Stimulated activated naive CD4-positive, alpha-beta T cell (primary cell): ENCODE measurements around the gene SNX25.

Source experiments
- DNase-seq, 6 experiments: peaks; one replicate each; lab custom pipeline; 2025; lab: John Stamatoyannopoulos, UW

SNX25 gene

GRCh38 chr4:185261946-185262345, 52.5 kb downstream of the SNX25 start:
- no peak for DNase-seq

- DNase-seq, result no peak
Observed at GRCh38 chr4:185263419-185263818, 54.0 kb downstream of the SNX25 start.

DNA sequence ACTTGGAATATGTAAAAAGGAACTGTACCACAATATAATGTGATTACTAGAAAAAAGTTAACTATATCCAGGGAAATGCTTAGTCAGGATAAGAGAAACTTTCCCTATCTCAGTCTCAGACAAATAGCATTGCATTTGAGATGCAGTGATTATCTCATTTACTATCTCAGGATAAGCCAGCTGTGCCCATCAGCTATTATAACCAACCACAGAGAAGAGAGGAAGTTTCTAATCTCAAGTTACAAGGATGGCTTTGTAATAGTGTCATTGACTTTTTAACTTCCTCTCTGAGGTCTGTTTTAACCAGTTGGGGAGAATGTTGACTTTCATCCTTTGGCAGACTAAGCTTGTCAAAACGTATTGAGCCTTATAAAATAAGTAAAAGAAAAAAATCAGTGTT, 56.5 kb downstream of the SNX25 start:
- DNase-seq, result peak in 3 of 6 experiments; percentile 19 to 44 (median 33)

- DNase-seq, result no peak
Observed at GRCh38 chr4:185269286-185269685, 59.9 kb downstream of the SNX25 start.

- no peak for DNase-seq
Observed at GRCh38 chr4:185270037-185270436, 60.6 kb downstream of the SNX25 start.

DNA sequence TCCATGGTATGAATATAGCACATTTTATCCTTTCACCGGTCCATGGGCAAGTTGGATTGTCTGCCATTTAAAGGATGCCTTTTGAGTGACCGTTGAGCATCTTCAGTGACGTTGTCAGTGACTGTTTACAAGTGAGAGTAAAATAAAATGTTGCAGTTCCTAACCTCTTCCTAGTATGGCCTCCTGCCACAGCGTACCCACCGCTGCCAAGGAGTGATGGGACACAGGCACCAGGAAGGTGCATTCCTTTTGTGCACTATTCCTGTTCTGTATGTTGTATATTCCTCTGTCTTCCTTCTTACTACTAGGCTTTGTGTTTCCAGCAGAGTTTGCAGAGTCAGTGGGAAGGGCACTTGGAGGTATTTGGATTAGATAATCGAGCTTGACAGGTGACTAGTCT, 61.5 kb downstream of the SNX25 start:
- no peak for DNase-seq

DNA sequence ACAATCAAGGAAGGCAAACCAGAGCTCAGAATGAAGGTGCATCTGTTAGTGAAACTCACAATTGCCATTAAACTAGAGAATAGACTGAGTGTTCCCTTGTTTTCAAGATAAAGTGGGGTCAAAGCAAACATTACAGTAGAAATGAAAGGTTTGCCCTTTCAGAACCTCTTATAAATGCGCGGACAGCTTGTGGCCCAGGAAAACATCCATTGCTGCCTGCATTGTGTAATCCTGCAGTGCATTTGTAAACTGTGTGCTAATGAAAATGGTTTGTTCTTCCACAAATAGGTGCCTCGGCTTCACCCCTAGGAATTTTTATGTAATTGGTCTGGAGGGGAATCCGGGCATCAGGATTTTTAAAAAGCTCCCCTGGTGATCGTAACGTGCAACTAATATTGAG, 62.8 kb downstream of the SNX25 start:
- DNase-seq, result no peak

GRCh38 chr4:185275501-185275900, 66.1 kb downstream of the SNX25 start:
- no peak for DNase-seq

GRCh38 chr4:185276036-185276435, 66.6 kb downstream of the SNX25 start:
- DNase-seq, result no peak

DNA sequence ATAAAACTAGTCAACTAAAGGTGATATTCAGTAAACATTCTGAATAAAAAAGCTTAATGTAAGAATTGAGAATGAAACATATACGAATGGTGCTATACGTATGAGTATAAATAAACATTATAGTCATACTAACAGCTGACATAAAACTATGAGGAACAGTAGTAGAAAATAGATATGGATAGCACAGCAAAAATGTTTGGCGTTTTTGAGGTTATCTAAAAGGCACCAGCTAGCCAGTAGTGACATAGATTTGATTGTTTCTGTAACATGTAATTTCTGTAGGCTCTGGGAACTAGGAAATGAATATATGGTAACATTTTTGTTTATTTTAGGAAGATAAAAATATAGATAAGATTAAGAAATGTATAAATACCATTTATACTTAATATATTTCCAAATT, 69.3 kb downstream of the SNX25 start:
- DNase-seq, result no peak

DNA sequence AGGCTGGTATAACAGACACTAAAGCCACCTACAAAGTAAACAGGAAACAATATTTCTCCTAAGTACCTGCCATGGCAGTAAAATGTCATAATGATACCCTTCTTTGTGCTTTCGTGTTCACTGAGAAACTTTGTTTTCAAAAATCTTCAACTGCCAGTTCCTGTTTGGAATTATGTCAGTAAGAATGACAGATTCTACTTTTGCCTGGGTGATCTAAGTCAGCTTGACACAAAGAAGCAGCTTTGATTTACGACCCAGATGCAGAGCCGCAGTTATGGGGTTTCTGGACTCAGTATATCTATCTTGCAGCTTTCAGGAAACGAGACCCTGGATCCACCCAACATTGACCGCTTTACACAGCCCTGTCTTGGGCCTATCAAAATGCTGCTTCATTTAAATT, 71.2 kb downstream of the SNX25 start:
- no peak for DNase-seq

DNA sequence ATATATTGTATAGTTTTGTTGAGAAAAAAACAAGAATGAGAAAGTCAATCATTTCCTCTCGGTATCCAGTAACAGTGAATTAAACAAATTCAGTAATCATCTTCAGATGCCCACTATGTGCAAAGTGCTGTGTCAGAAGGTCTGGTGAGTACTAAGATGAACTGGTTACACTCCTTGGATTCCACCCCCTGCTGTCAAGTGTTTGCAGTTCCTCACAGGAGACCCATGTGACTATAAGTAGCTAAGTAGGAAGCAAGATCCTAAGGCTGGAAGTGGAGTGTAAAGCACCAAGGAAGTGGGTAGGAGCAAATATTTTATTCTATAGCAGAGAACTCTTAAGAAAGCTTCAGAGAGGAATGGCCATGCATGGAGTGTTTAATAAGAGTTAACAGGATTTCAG, 73.6 kb downstream of the SNX25 start:
- DNase-seq, result no peak

DNA sequence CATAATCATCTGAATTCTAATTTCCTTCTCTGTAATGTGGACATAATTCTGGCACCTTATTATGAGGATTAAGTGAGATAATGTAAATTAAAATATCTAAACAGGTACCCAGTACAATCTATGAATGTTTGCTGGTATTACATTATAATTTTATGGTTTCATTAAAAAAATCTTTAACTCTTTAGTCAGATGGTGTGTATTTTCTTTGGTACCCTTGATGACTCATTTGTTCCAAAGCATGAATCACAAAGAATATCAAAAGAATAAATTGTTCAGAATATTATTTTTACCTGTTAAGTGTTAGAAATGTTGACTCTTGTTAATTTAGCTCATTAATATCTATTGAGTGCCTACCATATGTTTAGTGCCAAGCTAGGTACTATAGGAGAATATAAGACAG, 74.3 kb downstream of the SNX25 start:
- DNase-seq, result no peak

- no peak for DNase-seq
Observed at GRCh38 chr4:185285632-185286393, 76.4 kb downstream of the SNX25 start.

GRCh38 chr4:185286571-185286970, 77.2 kb downstream of the SNX25 start:
- DNase-seq, result no peak

GRCh38 chr4:185287031-185287430, 77.6 kb downstream of the SNX25 start:
- DNase-seq, result no peak

DNA sequence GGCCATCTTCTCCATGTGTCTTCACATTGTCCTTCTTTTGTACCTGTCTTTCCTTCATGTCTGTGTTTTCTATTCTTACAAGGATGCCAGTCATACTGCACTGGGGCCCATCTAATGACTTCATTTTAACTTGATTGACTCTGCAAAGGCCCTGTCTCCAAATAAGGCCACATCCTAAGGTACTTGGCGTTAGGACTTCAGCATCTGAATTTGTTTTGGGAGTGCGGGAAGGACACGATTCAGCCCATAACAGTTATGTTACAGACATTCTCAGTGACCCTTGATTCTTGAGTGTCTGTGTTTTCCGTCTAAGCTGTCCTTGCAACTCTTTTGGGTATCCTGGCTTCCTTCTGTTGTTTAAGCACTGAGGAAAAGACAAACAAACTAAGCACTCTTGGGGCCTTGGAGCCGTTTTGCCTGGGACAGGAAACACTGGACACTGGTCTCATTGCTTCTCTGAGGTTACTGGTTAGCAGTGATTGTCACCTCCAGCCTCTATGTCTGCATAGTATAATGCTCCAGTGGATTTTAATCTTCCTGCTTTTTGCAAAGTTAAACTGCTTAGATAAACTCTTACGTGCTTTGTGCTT, 80.7 kb downstream of the SNX25 start:
- DNase-seq, result no peak

- no peak for DNase-seq
Observed at GRCh38 chr4:185290656-185291055, 81.3 kb downstream of the SNX25 start.

- DNase-seq, result no peak
Observed at GRCh38 chr4:185293202-185293601, 83.8 kb downstream of the SNX25 start.

DNA sequence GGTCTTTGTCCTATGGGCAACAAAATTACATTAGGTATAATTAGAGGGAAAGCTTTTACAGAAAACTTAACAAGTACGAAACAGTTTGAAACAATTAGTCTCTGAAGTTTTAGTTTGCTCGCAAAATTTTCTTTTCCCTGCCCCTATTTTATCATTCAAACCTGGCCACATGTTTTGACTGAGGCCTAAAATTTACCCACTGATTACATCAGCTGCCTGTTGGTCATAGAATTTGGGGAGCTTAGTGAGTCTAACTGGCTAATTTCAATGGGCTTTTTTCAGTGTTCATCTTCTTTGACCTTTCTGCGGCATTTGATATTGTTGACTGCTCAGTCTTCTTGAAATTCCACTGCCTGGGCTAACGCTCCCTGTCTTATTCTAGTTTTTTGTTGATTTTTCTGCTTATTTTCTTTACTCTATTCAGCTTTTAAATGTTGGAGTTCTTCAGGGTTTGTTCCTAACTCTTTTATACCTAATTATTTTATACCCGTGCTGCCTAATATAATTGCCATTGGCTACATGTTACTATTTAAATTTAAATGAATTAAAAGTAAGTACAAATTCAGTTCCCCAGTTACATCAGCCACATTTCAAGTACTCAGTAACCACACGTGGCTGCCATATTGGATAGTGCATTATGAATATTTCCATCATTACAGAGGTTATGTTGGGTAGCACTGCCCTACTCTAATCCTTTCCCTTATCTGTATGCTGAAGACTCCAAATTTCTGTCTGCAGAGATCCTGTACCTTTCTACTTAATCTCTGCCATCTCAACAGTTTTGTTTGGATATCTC, 87.5 kb downstream of the SNX25 start:
- DNase-seq, result no peak

- DNase-seq, result no peak
Observed at GRCh38 chr4:185298728-185299430, 89.5 kb downstream of the SNX25 start.

GRCh38 chr4:185304541-185304940, 95.1 kb downstream of the SNX25 start:
- no peak for DNase-seq
